Stimulated activated CD8-positive, alpha-beta memory T cell treated with anti-CD3 and anti-CD28 coated beads, Interleukin-15, amount 100 ng/mL, for 4 hours (primary cell): ENCODE data around the gene HLA-DMA.

Source experiments
- DNase-seq, 2 donors: peaks; one replicate each; pipeline ENCODE4 v3.0.0-alpha.2; 2020; ENCODE audit warnings: low read depth in 2 of 2

The HLA-DMA gene

GRCh38 chr6:32974541-32975308 lies 21.8 kb upstream of the HLA-DMA start:
- DNase-seq = no peak

GRCh38 chr6:32974016-32974333 lies 21.1 kb upstream of the HLA-DMA start:
- DNase-seq = no peak

GRCh38 chr6:32973144-32974015 lies 20.5 kb upstream of the HLA-DMA start:
- peak; percentile 17 to 42 for DNase-seq

GRCh38 chr6:32972353-32973143 lies 19.7 kb upstream of the HLA-DMA start:
- peak in 1 of 2 donors; percentile 50 for DNase-seq

- DNase-seq = peak; percentile 99
Measured at GRCh38 chr6:32971581-32972352, 18.9 kb upstream of the HLA-DMA start.

GRCh38 chr6:32971242-32971580 lies 18.3 kb upstream of the HLA-DMA start:
- DNase-seq = no peak

- peak; percentile 51 to 74 for DNase-seq
Measured at GRCh38 chr6:32970413-32971241, 17.7 kb upstream of the HLA-DMA start.

- peak; percentile 50 to 53 for DNase-seq
Measured at GRCh38 chr6:32969685-32970412, 17.0 kb upstream of the HLA-DMA start.

GRCh38 chr6:32968867-32969684 lies 16.2 kb upstream of the HLA-DMA start:
- peak; percentile 20 to 50 for DNase-seq

- peak; percentile 93 to 94 for DNase-seq
Measured at GRCh38 chr6:32968093-32968866, 15.4 kb upstream of the HLA-DMA start, which contains the start of gene BRD2. BRD2 (plus strand) TSS chr6:32968594; CDS start chr6:32972899, 4,305 bp downstream.

GRCh38 chr6:32967151-32968091 lies 14.5 kb upstream of the HLA-DMA start:
- DNase-seq = no peak

GRCh38 chr6:32964776-32965175 lies 11.9 kb upstream of the HLA-DMA start:
- DNase-seq = no peak

GRCh38 chr6:32963866-32964265 lies 11.0 kb upstream of the HLA-DMA start:
- no peak for DNase-seq

GRCh38 chr6:32962213-32962826 lies 9.4 kb upstream of the HLA-DMA start:
- no peak for DNase-seq

GRCh38 chr6:32960563-32960962 lies 7.7 kb upstream of the HLA-DMA start:
- DNase-seq = no peak

- no peak for DNase-seq
Measured at GRCh38 chr6:32956176-32956575, 3.3 kb upstream of the HLA-DMA start.
